Psoas muscle (tissue), 8 donors: Measurements from ENCODE around the gene MAFF. TPM values are rescaled to one million over a fixed set of nuclear protein-coding genes. Genes with fewer than 3 reads are reported as not detected.
"Not testable (repeated sequence)": the region's sequence is repeated elsewhere in the genome, so short reads cannot be mapped to it uniquely, and the experiment has no call there.

ENCODE experiments used
- ATAC-seq, 4 donors: fragments of 200-7000 bp; cut with Tn5 transposase; one replicate each; pipeline ENCODE4 v1.9.1; 2020; ENCODE audit warnings: moderate library complexity in 3 of 4, mild to moderate bottlenecking in 2 of 4
- DNase-seq, 2 donors: peaks; one replicate each; pipeline ENCODE4 v3.0.0-alpha.2; 2020
- H3K27ac ChIP-seq: fragments of 200-600 bp; one replicate; pipeline ENCODE4 v1.8.0; 2022
- H3K27me3 ChIP-seq, 3 donors: fragments of 200-600 bp in 1 of 3; one replicate each; pipeline versions ENCODE4 v1.6.1 to v1.8.0; 2013 to 2022; ENCODE audit warnings: low read length in 2 of 3, mild to moderate bottlenecking in 2 of 3, moderate library complexity in 1 of 3; ENCODE audit not compliant: insufficient read depth in 3 of 3
- H3K36me3 ChIP-seq, 2 donors: fragments of 200-600 bp in 1 of 2; one replicate each; pipeline versions ENCODE4 v1.6.1 to v1.8.0; 2013 to 2022; ENCODE audit warnings: low read depth in 1 of 2, mild to moderate bottlenecking in 1 of 2, moderate library complexity in 1 of 2; ENCODE audit not compliant: insufficient read depth in 1 of 2
- H3K4me1 ChIP-seq: fragments of 200-600 bp; one replicate; pipeline ENCODE4 v1.8.0; 2022
- H3K4me3 ChIP-seq: fragments of 200-600 bp; one replicate; pipeline ENCODE4 v1.8.0; 2022; ENCODE audit warnings: mild to moderate bottlenecking
- H3K9me3 ChIP-seq: fragments of 200-600 bp; one replicate; pipeline ENCODE4 v1.8.0; 2022
- WGBS, 3 donors: extraction: QIAGEN DNeasy Blood & Tissue Kit; methylation state at CpG; one replicate each; pipeline versions ENCODE4 v1.1.6 to v1.1.7; 2013; 5-methylcytosine and 5-hydroxymethylcytosine counted together
- intact Hi-C, 2 donors: fragments of 100-400 bp; cut with DNase I; formaldehyde crosslinking; loops; one replicate each; pipeline versions ENCODE4 v1.11.0 to v1.14.2; 2022
- polyA plus RNA-seq, 3 donors: library from polyadenylated mRNA; stranded (reverse); fragments of 200-250 nt; gene quantifications; one replicate each; pipeline ENCODE4 v1.2.3, GENCODE V29; 2013
- total RNA-seq, 4 donors: library from RNA; stranded (reverse); fragmentation: NEBNext Ultra II Directional in 2 of 4; extraction: Animal tissue kit (Norgen Biotek cat#: 25700) in 2 of 4; gene quantifications; one replicate each; pipeline versions ENCODE4 v1.2.1 to v1.2.4, GENCODE V29; 2021 to 2023
- TF ChIP-seq, protein P1 (sequence below): fragments of 200-600 bp; IDR thresholded peaks from one replicate; pipeline ENCODE4 v1.8.0; 2022; ENCODE audit warnings: antibody characterized with exemption
- donor health status: healthy with polysubstance abuse.
- donor health status: DM: no; HTN: no; CAD: no; lungs with moderate emphysema.
- donor health status: Bipolar disorder and iron deficiency.
- donor health status: healthy.
- donor health status: DM: yes; HTN: yes; CAD: no.
- donor health status: DM: no; HTN: no; CAD: no.
- donor health status: DM: no; HTN: no; CAD: no.
- donor health status: DM: yes; HTN: yes; CAD: no.

MAFF gene
- total and polyA plus RNA-seq, 7 donors: 5.7 to 118 (median 28.1) TPM

DNA sequence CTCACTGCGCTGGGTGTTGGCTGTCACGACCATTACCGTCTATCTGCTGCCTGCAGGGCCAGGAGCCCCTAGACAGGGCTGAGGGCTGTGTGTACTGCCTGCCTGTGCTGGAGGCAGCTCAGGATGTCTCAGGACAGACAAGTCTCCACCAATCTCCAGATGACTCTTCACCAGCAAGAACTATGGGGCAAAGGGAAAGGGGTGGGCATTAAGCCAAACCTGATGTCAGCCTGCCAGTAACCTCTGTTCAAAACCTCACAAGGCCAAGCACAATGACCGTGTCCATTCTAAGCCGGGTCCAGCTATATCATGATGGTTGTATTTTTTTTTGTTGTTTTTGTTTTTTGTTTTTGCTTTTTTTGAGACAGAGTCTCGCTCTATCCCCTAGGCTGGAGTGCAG lies 31.6 kb downstream of the MAFF start:
- intact Hi-C loops: no loop called here
- H3K9me3 ChIP-seq: no peaks in the 10 kb centered on the region
- peaks cover 0 to 53% of the 10 kb centered on the region in 2 donors for H3K36me3 ChIP-seq
- no peak overlapping the region for H3K27ac ChIP-seq
- DNase-seq (peak in 1 of 2 donors; percentile 35), ATAC-seq (peak in 1 of 4 donors; percentile 23)
- TF ChIP-seq, protein P1, sequence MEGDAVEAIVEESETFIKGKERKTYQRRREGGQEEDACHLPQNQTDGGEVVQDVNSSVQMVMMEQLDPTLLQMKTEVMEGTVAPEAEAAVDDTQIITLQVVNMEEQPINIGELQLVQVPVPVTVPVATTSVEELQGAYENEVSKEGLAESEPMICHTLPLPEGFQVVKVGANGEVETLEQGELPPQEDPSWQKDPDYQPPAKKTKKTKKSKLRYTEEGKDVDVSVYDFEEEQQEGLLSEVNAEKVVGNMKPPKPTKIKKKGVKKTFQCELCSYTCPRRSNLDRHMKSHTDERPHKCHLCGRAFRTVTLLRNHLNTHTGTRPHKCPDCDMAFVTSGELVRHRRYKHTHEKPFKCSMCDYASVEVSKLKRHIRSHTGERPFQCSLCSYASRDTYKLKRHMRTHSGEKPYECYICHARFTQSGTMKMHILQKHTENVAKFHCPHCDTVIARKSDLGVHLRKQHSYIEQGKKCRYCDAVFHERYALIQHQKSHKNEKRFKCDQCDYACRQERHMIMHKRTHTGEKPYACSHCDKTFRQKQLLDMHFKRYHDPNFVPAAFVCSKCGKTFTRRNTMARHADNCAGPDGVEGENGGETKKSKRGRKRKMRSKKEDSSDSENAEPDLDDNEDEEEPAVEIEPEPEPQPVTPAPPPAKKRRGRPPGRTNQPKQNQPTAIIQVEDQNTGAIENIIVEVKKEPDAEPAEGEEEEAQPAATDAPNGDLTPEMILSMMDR: no peak
- no peak overlapping the region for H3K4me3 ChIP-seq
- H3K27me3 ChIP-seq: no peaks in the 10 kb centered on the region
- WGBS, 3 donors: 78 to 88% (median 82%) methylated on average over 6 of the region's 6 CpGs
- H3K4me1 ChIP-seq: peaks cover 29% of the 10 kb centered on the region

GRCh38 chr22:38233856-38234255 lies 32.1 kb downstream of the MAFF start:
- H3K4me3 ChIP-seq, ATAC-seq, intact Hi-C loops, H3K27ac ChIP-seq, DNase-seq, H3K27me3 ChIP-seq, H3K9me3 ChIP-seq: not testable (repeated sequence)
- 96 to 97% (median 96%) methylated on average over 10 of the region's 10 CpGs for WGBS, 3 donors
- H3K4me1 ChIP-seq: peaks cover 33% of the 10 kb centered on the region
- H3K36me3 ChIP-seq: peaks cover 0 to 49% of the 10 kb centered on the region in 2 donors

GRCh38 chr22:38235240-38235850 lies 33.6 kb downstream of the MAFF start:
- 71 to 80% (median 72%) methylated on average over 14 of the region's 14 CpGs for WGBS, 3 donors
- peaks cover 44% of the 10 kb centered on the region for H3K4me1 ChIP-seq

GRCh38 chr22:38236786-38237185 lies 35.0 kb downstream of the MAFF start:
- intact Hi-C loops: no loop called here

More at GRCh38 chr22:38235240-38235850, 33.6 kb downstream of the MAFF start:
- ATAC-seq: no peak
- no peaks in the 10 kb centered on the region for H3K9me3 ChIP-seq
- peak in 1 of 2 donors; percentile 27 for DNase-seq
- H3K36me3 ChIP-seq: peaks cover 0 to 40% of the 10 kb centered on the region in 2 donors
- TF ChIP-seq, protein P1: no peak
- H3K4me3 ChIP-seq: no peak overlapping the region
- H3K27ac ChIP-seq: no peak overlapping the region
- intact Hi-C loops: no loop called here
- no peaks in the 10 kb centered on the region for H3K27me3 ChIP-seq

GRCh38 chr22:38238519-38239071 lies 36.8 kb downstream of the MAFF start:
- ATAC-seq: peak in 1 of 4 donors; percentile 6
- Histone ChIP-seq H3K27me3 (no peaks in the 10 kb centered on the region), H3K4me3 (no peak overlapping the region), H3K27ac (peak overlapping the region; percentile 67), H3K9me3 (no peaks in the 10 kb centered on the region), H3K36me3 (peaks cover 0 to 20% of the 10 kb centered on the region in 2 donors), H3K4me1 (peaks cover 59% of the 10 kb centered on the region)
- intact Hi-C loops: no loop called here
- TF ChIP-seq, protein P1: no peak
- WGBS, 3 donors: 30 to 53% (median 40%) methylated on average over 9 of the region's 9 CpGs
- peak in 1 of 2 donors; percentile 47 for DNase-seq

More at GRCh38 chr22:38236786-38237185, 35.0 kb downstream of the MAFF start:
- no peaks in the 10 kb centered on the region for H3K9me3 ChIP-seq
- H3K4me1 ChIP-seq: peaks cover 58% of the 10 kb centered on the region
- no peak for ATAC-seq
- TF ChIP-seq, protein P1: no peak
- H3K36me3 ChIP-seq: peaks cover 0 to 26% of the 10 kb centered on the region in 2 donors
- H3K27ac ChIP-seq: no peak overlapping the region
- 76 to 83% (median 82%) methylated on average over 8 of the region's 8 CpGs for WGBS, 3 donors
- H3K4me3 ChIP-seq: no peak overlapping the region
- no peaks in the 10 kb centered on the region for H3K27me3 ChIP-seq
- DNase-seq: peak in 1 of 2 donors; percentile 38
